Measurements from ENCODE around the gene AKAP6.

GRCh38 chr14:32393119-32393518 lies 64.0 kb downstream of the AKAP6 start:
- TF ChIP-seq CTCF (conservative IDR thresholded peaks at IDR 0.05) (no peak), ZFX (IDR thresholded peaks at IDR 0.05) (no peak)
